GM18520 (cell line): Measurements from ENCODE around the gene TNFAIP8L1.
"Not testable (repeated sequence)": the region's sequence is repeated elsewhere in the genome, so short reads cannot be mapped to it uniquely, and the experiment has no call there.

ENCODE experiments used
- ATAC-seq: cut with Tn5 transposase; IDR thresholded peaks from one replicate; pipeline ENCODE4 v1.9.1; 2021; ENCODE audit not compliant: unreplicated experiment

TNFAIP8L1 gene

DNA sequence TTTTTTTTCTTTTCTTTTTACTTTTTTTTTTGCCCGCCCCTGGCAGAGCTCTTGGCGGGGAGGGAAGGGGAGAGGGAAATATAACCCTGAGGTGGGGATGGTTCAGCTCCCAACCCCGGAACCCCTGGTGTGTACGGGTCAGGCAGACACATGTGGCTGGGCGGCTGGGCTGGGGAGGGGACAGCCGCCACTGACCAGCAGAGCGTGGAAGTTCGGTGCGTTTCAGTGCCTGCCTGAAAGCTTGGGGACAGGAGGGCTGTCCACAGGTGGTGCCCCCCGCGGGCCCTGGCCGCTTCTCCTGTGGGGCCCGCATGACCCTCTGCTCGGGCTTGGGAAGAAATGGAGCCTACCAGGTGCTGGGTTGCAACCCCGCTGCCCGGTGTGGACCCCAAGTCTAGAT, 36.0 kb downstream of the TNFAIP8L1 start:
- ATAC-seq, result no peak

DNA sequence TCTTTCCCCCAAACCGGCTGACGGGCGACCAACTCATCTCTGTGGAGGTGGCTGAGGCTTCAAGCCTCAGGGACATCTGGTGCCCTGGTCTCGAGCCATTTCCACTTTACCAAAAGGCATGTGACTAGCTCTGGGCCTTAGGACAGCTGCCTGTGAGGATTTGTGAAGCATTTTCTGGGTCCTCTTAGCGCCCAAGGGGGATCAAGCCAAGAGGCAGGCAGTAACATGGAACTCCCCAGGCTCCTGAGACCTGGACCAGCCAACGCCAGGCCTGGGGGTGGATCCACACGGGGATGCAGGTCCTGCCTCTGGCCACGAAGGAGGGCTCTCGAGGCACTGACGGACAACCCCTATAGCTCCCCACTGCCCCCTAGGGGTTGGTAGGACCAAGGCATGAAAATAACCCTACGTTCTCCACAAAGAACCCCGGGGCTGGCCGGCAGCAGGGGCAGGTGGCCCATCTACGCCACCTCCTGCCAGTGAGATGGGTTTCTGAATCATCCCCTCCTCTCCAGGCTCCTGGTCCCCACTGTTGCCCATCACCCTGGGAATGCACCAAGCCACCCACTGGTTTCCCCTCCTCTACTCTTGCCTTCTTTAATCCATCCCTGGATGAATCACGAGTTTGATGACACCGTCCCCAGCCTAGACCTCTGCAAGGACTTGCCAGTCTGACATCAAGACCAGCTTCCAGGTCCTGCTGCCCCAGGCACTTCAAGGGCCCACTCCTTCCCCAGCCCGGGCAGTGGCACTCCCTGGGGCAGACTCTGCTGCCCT, 37.8 kb downstream of the TNFAIP8L1 start:
- ATAC-seq, result no peak

DNA sequence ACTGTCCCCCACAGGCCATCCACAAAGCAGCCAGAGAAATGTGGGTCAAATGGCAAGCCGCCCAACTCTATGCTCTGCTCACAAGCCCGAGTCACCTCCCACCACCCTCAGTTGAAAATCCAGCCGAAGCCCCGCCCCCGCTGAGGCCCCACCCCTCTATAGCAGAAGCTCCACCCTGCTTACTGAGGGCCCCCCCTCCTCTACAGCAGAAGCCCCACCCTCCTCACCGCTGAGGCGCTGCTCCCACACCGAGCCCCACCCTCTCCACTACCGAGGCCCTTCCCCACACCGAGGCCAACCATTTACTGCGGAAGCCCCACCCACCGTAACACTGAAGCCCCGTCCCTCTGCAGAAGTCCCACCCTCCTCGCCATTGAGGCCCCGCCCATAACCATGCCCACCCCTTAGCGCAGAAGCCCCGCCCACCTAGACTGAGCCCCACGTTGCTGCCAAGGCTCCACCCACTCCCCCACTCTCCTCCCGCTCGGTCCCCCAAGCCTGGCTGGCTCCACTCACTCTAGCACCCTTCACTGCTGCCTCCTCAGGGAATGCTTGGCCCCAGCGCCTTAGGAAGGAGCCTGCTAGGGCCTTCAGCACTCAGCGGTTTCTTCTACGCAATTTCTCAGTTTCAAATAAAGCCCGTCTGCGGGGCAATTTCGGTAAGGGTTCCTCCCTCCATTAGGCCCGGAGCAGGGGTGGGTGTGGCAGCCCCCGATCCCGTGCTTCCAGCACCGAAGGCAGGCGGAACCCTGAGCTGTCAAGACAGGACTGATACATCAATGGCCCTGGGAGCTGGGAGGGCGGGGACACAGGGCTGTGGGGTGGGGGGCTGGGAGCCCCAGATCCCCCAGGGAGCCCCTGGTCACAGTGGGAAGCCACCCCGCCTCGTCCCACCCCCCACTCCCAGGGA, 39.8 kb downstream of the TNFAIP8L1 start:
- ATAC-seq, result no peak

DNA sequence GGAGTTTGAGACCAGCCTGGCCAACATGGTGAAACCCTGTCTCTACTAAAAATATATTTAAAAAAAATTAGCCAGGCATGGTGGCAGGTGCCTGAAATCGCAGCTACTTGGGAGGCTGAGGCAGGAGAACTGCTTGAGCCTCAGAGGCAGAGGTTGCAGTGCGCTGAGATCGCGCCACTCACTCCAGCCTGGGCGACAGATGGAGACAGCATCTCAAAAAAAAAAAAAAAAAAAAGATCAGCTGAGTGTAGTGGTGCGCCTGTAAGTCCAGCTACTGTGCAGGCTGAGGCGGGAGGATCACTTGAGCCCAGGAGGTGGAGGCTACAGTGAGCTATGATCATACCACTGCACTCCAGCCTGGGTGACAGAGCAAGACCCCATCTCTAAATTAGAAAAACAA, 40.7 kb downstream of the TNFAIP8L1 start:
- ATAC-seq, result not testable (repeated sequence)

DNA sequence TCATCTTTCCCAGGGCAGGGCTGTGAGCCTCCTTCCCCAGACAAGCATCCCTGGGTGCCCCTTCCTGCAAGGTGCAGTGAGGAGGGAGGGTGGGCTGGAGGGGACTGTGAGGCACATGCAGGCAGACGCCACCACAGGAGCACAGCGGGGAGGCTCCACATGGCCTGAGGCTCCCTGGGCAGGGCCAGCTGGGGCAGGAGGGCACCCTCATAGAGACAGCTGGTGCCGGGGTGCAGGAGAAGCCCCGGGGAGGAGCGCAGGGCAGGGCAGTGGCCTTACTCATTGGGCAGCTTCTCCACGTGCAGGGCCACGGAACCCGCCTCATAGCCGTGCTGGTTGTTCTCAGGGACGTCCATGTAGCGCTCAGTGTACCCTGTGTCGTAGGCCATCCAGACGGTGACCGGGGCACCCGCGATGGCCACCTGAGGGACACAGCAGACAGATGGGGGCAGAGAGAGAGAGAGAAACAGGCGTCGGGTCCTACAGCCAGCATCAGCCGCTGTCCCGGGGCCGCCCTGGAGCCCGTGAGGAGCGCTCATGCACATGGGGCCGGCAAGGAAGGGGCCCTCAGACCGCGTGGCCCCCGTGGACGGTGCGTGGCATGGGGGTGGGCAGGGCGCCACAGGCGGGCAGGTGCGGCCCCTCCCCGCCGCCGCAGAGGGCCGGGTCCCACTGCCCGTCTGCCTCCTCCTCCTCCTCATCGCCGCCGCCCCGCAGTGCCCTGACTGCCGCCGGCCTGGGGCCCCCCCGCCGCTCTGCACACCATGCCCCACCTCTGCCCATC, 43.3 kb downstream of the TNFAIP8L1 start:
- ATAC-seq, result no peak

DNA sequence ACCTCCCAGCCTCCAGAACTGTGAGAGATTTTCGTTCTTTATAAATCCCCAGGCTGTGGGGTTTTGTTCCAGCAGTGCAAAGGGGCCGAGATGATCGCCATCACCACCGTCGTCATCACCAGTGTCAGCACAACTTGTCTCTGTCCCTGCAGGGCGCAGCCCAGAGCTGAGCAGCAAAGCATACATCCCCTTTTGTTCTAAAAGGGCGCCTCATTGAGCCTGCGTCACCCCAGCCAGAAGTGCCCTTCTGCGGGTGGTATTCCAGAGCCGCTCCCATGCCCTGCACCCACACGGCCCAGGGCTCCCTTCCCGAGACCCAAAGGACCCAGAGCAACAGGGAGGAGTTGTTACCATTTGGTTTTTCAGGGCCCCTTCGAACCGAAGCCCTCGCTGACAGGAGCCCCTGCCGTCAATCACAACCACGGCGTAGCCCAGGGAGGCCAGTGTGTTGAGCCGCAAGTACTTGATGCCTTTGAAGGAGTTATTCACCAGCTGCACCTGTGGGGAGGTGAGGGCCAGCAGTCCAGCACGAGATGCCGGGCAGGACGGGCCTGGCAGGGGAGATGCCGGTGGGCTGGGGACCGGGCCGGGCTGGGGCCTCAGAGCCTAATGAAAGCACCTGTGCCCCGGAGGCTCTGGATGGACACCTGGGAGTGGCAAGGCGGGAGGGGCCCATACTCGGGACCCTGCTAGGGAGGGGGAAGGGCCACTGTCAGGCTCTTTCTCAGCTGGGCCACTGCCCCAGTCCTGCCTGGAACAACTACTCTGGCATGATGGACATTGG, 45.2 kb downstream of the TNFAIP8L1 start:
- no peak for ATAC-seq

DNA sequence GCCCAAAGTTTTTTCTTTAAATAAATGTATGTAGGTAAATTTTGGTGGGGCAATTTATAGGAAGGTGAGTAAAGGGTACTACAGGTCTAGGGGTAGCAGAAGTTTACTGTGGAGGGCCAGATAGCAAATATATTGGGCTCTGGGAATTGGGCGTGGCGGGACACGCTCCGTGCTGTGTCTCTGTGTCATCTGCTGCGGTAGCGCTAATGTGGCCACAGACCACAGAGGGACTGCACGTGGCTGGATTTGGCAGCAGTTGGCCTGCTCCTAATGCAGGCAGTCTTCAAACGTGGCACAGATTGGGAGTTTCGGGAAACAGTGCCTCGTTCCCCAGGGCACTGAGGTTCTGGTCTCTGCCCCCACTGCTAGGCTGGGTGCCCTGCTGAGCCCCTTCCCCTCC, 47.4 kb downstream of the TNFAIP8L1 start:
- no peak for ATAC-seq

DNA sequence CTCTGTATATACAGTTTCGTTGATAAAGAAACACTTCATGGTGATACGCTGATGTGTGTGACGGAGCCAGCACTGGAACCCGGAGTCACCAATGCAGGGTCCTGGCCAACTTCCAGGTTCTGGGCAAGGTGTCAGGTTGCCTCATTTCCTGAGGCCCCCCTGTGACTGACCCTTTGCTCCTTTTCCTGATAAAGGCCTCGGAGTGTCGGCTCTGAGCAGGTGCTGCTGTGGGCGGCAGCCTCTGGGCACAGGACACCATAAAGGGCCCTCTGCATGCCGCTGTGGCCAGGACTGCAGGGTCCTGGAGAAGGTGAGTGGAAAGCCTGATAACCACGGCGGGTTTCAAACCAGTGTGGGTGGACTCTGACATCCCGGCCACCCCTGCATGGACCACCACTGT, 48.1 kb downstream of the TNFAIP8L1 start:
- ATAC-seq, result no peak

DNA sequence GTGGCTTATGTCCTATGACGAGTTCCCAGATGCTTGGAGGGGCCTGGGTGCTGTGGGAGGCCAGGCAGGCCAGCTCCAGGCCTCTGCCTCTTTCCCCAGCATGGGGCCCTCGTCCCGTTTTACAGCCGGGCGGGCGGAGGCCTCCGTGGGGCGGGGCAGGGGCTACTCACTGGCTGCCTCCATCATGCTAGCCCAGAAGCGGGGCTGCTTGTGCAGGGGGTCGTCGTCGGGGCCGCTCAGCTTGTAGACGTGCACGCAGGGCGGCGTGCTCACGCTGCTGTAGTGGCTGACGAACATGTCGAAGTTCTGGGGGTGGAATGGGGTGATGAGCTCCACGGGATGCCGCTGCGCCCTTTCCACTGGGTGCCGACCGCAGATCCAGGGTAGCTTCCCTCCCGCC, 49.3 kb downstream of the TNFAIP8L1 start:
- no peak for ATAC-seq

DNA sequence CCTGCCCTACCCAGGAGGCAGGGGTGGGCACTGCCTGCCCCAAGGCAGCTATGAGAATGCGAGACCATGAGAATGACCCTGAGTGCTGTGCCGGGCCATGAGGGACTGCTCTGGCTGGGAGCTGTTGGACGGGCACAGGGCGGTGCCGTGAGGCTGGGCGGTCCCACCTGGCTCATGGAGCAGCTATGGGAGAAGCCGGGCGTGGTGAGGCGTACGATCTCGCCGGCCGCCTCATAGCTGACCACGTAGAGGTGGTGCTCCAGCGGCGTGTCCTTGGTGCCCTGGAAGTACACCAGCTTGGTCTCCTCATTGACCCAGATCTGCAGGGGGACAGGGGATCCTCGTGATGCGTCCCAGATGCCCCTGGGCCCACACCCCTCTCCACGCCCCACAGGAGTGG, 50.1 kb downstream of the TNFAIP8L1 start:
- ATAC-seq, result no peak

DNA sequence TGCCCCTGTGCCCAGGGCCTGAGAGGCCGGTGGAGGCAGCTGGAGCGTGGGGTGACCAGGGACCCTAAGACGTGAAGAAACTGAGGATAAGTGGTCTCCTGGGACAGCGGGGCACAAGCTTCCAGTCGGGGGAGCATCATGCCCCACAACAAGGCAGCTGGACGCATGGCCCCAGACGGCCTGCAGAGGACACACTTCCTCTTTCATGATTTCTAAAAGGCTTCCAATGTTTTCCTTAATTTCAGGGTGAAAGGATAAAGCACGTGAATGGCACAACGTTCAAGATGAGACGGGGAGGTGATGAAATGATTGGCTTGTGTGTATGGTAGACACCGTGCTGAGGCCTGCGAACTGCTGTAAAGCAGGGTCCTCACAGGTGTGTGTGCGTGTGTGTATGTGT, 51.0 kb downstream of the TNFAIP8L1 start:
- ATAC-seq, result no peak

DNA sequence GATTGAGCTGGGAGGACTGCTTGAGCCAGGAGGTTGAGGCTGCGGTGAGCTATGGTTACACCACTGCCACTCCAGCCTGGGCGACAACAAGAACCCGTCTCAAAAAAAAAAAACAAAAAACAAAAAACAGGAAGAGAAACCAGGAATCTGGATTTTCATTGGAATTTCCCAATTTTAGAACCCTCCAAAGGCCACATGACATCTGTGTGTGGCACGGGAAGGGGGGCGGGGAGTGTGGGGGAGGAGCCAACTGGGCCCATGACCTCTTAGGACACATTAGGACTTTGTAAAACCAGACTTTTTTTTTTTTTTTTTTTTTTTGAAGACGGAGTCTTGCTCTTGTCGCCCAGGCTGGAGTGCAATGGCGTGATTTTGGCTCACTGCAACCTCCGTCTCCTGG, 52.1 kb downstream of the TNFAIP8L1 start:
- no peak for ATAC-seq

DNA sequence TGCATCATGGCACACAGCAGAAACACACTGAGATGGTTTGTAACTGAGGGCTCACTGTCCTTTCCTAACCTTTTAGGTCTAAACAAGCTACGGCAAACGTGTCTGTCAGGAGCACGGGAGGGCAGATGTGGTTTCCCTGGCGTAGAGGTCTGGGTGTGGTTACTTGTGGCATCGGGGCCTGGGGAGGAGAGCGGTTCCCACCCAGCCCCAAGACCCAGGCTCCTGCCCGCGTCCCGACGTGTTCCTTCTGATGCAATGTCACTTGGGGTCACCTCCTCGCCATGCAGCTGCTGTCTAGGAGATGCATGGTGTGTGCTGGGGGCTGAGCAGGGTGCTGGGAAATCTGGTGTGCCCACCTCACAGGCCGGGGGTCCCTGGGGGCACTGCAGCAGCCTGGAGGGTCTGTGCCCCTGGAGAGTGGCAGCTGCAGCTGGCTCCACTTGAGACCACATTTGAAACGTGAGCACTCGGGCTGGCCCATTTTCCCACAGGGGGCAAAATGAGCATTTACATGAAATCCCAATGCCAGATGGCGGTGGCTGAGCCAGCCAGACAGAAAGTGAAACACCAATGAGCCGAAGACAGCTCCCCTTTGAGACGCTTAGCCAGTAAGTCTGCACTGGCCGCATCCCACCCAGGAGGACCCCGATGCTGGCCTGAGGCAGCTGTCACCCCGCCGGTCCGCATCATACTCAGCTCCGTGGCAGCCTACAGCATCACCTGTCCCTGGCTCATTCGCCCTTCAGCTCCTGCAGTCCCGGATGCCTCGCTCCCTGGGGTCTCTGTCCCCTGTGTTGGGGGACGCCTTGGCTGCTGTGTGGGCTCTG, 53.1 kb downstream of the TNFAIP8L1 start:
- no peak for ATAC-seq

DNA sequence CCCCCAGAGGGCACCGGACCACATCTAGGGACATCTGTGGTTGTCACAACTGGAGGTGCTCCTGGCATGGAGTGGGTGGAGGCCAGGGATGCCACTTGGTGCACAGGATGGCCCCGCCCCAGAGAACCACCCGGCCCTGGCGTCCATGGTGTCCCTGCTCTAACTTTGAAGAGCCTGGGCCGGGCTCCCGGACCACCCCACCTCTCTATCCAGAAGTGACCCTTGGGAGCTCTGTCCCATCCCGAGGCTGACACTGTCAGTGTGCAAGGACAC, 53.7 kb downstream of the TNFAIP8L1 start:
- ATAC-seq, result no peak

DNA sequence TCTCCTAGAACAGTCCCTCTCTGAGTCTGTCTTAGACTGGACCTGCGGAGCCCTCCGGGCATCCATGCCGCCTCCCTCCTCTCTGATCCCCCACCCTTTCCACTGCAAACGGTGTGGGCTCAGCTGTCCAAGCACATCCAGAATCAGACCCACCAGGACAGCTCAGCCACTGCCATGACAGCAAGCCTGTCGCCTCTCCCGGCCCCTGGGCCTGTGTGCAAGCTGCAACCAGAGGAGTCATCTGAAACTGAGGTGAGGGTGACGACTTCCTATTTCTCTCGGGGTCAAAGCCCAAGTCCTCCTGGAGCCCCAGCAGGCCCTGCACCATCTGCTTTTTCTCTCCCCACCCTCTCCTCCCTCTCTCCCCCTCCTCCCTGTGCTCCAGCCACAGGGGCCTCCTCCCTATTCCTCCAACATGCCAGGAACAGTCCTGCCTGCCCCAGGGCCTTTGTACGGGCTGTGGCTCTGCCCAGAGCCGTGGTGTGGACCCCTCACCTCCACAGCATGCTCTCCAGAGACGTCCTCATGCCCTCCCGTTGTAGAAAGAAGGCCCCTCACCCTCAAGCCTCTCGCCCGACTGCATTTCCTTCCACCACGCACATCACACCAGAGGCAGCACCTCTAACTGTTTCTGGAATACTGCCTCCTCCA, 54.3 kb downstream of the TNFAIP8L1 start:
- ATAC-seq, result no peak

DNA sequence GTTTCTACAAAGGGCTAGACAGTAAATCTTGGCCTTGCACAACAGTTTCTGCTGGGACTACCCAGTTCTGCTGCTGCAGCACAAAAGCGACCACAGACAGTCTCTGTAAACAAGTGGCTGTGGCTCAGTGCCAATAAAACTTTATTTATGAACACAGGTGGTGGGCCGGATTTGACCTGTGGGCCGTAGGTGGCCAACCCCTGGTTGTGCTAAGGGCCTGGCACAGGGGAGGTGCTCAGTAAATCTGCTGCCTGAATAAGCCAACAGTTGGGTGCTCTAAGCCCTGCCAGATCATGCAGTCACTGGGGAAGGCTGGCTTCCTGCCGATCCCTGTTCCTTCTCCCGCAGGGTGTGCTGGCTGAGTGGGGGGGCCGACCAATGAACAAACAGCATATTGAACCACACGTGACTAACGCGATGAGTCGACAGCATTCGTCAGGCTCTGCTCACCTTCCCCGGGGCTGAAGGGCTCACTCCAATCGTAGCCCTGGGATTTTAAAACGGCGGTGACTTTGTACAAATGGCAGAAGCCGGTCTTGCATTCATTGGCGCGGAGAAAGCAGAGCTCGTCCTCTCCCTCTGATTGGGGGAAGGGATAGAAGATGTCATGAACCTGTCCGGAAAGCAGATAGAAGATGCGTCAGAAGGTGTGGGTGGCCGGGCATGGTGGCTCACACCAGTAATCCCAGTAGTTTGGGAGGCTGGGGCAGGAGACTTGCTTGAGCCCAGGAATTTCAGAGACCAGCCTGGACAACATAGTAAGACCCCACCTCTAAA, 55.1 kb downstream of the TNFAIP8L1 start:
- ATAC-seq, result no peak

DNA sequence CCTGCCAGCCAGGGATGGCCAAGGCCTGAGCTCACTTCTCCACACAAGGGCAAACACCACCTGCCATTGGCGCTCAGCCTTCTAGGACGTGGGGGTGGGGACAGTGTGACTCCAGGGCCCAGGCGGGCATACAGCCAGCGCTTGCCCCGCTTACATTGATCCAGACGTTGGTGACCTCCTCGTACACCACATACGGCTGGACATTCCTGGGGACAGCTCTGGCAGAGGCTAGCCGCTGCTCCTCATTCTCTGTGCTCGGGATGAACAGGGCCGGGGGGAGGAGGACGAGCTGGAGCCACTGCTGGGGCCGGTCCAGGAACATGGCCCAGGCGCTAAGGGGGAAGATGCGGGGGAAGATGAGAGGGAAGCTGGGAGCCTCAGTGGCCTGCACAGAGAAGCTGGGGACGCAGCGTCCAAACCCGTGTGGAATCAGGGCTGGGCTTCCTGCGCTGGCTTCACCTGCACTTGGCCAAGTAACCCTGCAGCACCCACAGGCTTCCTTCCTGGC, 56.0 kb downstream of the TNFAIP8L1 start:
- ATAC-seq, result no peak

DNA sequence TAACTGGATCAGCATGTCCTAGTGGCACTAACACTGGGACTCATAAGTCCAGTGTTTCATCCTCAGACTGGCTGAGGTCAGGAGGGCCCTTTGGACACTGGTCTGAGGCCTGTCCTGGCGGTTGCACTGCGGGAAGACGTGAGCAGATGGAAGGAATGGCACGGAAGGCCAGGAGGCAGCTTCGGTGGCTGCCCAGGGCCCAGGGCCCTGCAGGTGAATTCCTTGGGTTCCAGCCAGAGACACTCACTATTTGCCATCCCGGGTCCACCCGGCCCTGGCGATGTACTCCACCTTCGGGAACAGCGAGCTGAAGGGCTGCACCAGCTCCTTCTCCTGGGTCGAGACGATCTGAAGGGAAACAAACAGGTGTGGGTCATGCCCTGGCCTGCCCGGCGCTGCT, 58.0 kb downstream of the TNFAIP8L1 start:
- no peak for ATAC-seq
